NCI-H526 treated with DMSO at 0.1 percent for 48 hours (cell line): ENCODE results near the gene TMEM165.

Source experiments
- DNase-seq: peaks from one replicate; lab custom pipeline; 2025; lab: John Stamatoyannopoulos, UW

The TMEM165 gene

GRCh38 chr4:55458164-55458563, 62.4 kb downstream of the TMEM165 start:
- DNase-seq = no peak

- DNase-seq = no peak
These were observed 62.9 kb downstream of the TMEM165 start for GRCh38 chr4:55458611-55459010.

- DNase-seq = no peak
These were observed 70.2 kb downstream of the TMEM165 start for GRCh38 chr4:55466001-55466400.

GRCh38 chr4:55468724-55469123, 73.0 kb downstream of the TMEM165 start:
- no peak for DNase-seq

GRCh38 chr4:55469979-55470378, 74.2 kb downstream of the TMEM165 start:
- no peak for DNase-seq
